ENCODE measurements around the gene MAGEA10.

DNA sequence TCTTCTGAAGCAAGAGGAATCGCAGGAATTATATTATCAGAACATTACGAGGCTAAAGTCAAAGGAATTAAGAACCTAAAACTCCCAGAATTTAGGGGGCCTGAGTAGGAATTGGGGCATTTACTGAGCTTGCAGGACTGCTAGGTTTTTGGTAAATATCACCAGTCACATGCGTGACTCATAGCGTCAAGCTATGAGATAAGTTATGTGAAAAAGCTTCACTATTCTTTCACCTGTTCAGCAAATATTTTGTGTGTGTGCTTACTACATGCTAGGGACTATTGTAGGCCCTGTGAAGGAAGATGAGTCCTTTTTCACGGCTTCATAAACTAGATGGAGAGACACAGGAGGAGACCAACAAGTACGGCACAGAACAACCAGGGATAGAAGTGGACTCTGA, 52.2 kb downstream of the MAGEA10 start:
- no peak for TF ChIP-seq CTCF (IDR thresholded peaks at IDR 0.05)
- TF ChIP-seq POLR2A (IDR thresholded peaks at IDR 0.05) = no peak

Data from adrenal gland (tissue), 5 donors.